Cardiac ventricle fibroblast (primary cell): ENCODE results near the gene RBM34. TPM values are rescaled to one million over a fixed set of nuclear protein-coding genes. Genes with fewer than 3 reads are reported as not detected.

Source experiments
- total RNA-seq: library from RNA; depleted of rRNA; stranded (reverse); fragments of >200 nt; gene quantifications from 2 replicates; pipeline ENCODE4 v1.2.3, GENCODE V29; 2015

RBM34 gene
- 22.8 and 72.6 TPM in 2 replicates for total RNA-seq

GRCh38 chr1:235160957-235161684, at the start of gene RBM34:
Gene RBM34, minus strand, starts transcription at chr1:235161250. Its CDS starts 24 bp downstream, at chr1:235161226.

GRCh38 chr1:235128456-235129328, 32.4 kb downstream of the RBM34 start, which contains the start of gene TOMM20:
Gene TOMM20, minus strand, starts transcription at chr1:235128837. Its CDS starts 122 bp downstream, at chr1:235128715.

Other genes with a start within 250 kb of the RBM34 start
- gene TOMM20, start 32.4 kb downstream of the RBM34 start, total RNA-seq, result 75.3 and 81.3 TPM in 2 replicates
- gene ARID4B, start 166.9 kb upstream of the RBM34 start, total RNA-seq, result 13.9 and 16.3 TPM in 2 replicates
- 14.2 and 20.1 TPM in 2 replicates for gene GGPS1, start 167.3 kb upstream of the RBM34 start, total RNA-seq
- 17.0 and 26.2 TPM in 2 replicates for gene TBCE, start 206.2 kb upstream of the RBM34 start, total RNA-seq